ENCODE measurements around the gene APBA2.

APBA2 gene

DNA sequence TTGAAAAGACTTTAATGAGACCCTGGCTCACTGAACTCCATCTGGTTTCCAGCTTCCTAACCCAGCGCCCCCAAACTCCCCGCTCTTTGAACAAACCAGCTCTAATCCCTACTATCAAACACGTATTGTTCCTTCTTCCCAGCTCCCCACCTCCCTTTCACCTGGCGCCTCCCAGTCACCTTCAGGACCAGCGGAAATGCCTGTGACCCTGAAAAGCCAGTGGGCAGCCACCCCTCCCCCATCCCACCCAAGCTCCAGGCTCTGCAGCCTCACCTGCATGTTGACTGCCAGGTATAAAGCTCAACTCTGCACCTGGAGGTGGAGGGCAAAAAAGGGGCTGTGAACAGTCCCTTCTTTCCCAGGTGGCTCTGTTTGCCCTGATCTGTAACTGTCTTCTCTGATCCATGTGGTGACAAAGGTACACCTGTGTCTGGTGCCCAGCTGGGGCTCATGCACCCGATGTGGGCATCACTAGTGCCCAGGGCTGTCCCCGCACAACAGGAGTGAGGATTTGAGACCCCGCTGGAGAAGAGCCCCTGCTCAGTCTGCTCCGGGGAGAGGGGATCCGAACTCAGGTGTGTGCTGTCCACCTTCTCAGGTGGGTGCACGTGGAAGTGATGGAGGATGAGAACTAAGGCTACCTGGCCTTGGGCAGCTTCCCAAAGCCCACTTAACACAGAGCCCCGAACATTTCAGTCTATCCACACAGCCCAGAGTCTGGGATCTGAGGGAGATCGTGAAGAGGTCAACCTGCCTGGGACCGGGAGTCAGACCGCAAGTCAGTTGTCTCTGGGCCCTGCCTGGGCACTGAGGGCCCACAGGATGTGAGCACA is 254.9 kb downstream of the APBA2 start:
- no peak for TF ChIP-seq POLR2A (IDR thresholded peaks at IDR 0.05; ENCODE audit: extremely low read depth, insufficient read length)
- TF ChIP-seq MYC (IDR thresholded peaks at IDR 0.05; ENCODE audit: low read depth, low read length): no peak
- no peak overlapping the region for H3K4me3 ChIP-seq (ENCODE audit: low read depth, low read length)
- no peak for DNase-seq (ENCODE audit: low read depth)

DNA sequence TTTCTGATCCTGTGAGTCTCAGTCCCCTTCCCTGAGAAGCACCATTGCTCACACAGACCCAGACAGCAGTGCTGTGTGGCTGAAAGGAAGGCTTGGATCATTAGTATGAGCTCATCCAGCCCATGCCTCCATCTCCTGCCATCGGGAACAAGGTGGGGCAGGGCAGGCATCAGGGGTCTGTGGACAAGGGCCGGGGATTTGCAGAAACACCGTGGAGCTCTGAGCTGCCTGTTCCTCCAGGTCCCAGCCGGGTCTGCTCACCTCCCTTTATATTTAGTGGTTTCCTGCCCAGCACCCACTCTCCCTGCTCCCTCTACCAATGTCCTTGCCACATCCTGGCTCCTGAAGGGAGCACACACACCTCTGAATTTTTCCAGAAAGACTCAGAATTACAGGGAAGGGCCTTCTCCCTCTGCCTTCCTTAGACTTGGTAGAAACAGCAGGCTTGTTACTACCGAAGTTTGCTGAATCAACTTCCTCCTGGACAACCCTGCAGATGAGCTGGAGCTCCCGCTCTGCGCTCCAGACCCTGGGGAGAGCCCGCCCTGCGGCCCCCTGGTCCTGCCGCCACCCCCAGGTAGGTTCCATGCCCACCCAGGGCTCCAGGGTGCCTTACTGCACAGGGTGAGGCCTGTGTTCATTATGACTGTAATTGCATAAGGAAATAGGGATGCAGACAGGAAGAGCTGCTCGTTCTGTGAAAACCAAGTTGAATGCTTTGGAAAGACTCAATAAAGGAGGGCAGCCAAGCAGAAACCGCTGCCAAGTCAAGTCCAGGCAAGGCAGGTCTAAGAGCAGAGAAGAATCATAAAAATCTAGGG is 255.7 kb downstream of the APBA2 start:
- no peak overlapping the region for H3K4me3 ChIP-seq (ENCODE audit: low read depth, low read length)
- TF ChIP-seq, protein P1, sequence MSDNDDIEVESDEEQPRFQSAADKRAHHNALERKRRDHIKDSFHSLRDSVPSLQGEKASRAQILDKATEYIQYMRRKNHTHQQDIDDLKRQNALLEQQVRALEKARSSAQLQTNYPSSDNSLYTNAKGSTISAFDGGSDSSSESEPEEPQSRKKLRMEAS (IDR thresholded peaks at IDR 0.05; ENCODE audit: low read depth, low read length): no peak
- TF ChIP-seq MYC (IDR thresholded peaks at IDR 0.05; ENCODE audit: low read depth, low read length) (no peak), POLR2A (IDR thresholded peaks at IDR 0.05; ENCODE audit: extremely low read depth, insufficient read length) (no peak)
- TF ChIP-seq, protein P2, sequence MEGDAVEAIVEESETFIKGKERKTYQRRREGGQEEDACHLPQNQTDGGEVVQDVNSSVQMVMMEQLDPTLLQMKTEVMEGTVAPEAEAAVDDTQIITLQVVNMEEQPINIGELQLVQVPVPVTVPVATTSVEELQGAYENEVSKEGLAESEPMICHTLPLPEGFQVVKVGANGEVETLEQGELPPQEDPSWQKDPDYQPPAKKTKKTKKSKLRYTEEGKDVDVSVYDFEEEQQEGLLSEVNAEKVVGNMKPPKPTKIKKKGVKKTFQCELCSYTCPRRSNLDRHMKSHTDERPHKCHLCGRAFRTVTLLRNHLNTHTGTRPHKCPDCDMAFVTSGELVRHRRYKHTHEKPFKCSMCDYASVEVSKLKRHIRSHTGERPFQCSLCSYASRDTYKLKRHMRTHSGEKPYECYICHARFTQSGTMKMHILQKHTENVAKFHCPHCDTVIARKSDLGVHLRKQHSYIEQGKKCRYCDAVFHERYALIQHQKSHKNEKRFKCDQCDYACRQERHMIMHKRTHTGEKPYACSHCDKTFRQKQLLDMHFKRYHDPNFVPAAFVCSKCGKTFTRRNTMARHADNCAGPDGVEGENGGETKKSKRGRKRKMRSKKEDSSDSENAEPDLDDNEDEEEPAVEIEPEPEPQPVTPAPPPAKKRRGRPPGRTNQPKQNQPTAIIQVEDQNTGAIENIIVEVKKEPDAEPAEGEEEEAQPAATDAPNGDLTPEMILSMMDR (IDR thresholded peaks at IDR 0.05; ENCODE audit: low read depth, low read length): no peak
- no peak for DNase-seq (ENCODE audit: low read depth)

DNA sequence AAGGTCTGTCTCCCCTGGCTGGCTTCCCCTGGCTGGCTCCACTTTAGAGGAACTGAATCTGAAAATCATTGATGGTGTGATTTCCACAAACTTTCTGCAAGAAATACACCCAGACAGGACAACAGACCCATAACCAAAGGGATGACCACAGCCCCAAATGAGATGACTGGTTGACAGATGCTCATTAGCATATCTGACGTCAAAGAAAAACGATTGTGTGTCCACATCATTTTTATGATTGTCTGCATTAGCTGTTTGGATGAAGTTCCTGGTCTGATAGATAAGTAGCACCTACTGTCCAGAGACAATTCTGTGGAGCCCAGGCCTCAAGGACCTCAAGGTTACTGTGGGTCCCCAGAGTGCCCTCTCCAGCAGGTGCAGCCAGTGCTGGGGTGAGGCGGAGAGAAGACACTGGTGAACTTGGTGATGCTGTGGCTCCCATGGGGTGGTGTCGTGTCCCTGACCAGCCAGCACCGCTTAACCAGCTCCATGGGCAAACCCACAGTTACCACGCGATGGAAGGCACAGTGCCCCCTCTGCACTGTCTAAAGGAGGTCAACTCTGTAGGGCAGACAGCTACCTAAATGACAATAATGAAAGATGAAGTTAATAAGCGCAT is 256.5 kb downstream of the APBA2 start:
- TF ChIP-seq, protein P1 (IDR thresholded peaks at IDR 0.05; ENCODE audit: low read depth, low read length): no peak
- no peak for TF ChIP-seq MYC (IDR thresholded peaks at IDR 0.05; ENCODE audit: low read depth, low read length)
- no peak for TF ChIP-seq POLR2A (IDR thresholded peaks at IDR 0.05; ENCODE audit: extremely low read depth, insufficient read length)
- TF ChIP-seq, protein P2 (IDR thresholded peaks at IDR 0.05; ENCODE audit: low read depth, low read length): no peak
- no peak for DNase-seq (ENCODE audit: low read depth)
- no peak overlapping the region for H3K4me3 ChIP-seq (ENCODE audit: low read depth, low read length)

DNA sequence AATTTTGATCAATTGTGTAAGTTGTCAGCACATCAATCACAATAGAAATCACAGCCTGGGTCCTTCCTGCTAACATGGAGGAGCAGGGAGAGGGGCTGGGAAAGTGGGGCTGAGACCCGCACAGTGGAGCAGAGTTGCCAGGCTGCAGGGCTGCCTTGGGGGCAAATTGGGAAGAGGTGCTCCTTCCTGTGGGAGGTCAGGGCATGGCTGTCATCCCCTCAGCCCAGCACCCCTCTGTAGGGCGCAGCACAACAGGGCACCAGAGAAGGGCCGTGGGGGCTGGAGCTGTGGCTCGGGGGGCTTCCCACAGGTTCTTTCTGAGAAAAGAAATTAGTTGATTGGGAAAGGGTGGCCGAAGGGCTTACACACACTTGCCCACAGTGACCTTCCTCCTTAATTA is 257.5 kb downstream of the APBA2 start:
- no peak for DNase-seq (ENCODE audit: low read depth)
- no peak for TF ChIP-seq MYC (IDR thresholded peaks at IDR 0.05; ENCODE audit: low read depth, low read length)
- TF ChIP-seq POLR2A (IDR thresholded peaks at IDR 0.05; ENCODE audit: extremely low read depth, insufficient read length): no peak
- TF ChIP-seq, protein P1 (IDR thresholded peaks at IDR 0.05; ENCODE audit: low read depth, low read length): no peak
- TF ChIP-seq, protein P2 (IDR thresholded peaks at IDR 0.05; ENCODE audit: low read depth, low read length): no peak
- H3K4me3 ChIP-seq (ENCODE audit: low read depth, low read length): no peak overlapping the region

DNA sequence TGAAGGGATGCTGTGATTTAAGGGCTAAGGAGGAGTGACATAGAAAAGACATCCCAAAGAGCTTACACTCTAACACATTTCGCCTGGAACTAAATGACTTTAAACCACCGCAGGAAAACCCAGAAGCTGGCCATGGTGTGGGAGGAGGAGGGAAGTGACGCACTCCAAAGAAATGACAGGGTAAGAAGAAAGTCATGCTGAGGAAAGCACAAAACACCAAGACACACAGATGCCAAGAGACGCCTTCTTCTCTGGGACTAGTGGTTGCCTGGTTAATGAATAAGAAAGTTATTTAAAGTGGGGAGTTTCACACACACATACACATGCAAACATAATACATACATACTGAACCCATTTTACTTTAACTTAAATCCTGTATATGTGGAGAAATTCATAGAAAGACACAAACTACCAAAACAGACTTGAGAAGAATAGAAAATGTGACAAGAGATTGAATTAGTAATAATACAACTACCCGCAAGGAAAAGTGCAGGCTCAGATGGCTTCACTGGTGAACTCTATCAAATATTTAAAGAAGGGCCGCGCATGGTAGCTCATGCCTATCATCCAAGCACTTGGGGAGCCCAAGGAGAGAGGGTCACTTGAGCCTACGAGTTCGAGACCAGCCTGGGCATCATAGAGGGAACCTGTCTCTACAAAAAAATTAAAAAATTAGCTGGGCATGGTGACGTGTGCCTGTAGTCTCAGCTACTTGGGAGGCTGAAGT is 258.3 kb downstream of the APBA2 start:
- H3K4me3 ChIP-seq (ENCODE audit: low read depth, low read length): no peak overlapping the region
- DNase-seq (ENCODE audit: low read depth): no peak
- no peak for TF ChIP-seq MYC (IDR thresholded peaks at IDR 0.05; ENCODE audit: low read depth, low read length)
- TF ChIP-seq, protein P1 (IDR thresholded peaks at IDR 0.05; ENCODE audit: low read depth, low read length): no peak
- TF ChIP-seq, protein P2 (IDR thresholded peaks at IDR 0.05; ENCODE audit: low read depth, low read length): no peak
- TF ChIP-seq POLR2A (IDR thresholded peaks at IDR 0.05; ENCODE audit: extremely low read depth, insufficient read length): no peak

Measured in NB4 (cell line).